HG02798 (cell line): ENCODE data around the gene NEGR1.

ENCODE experiments used
- ATAC-seq: cut with Tn5 transposase; IDR thresholded peaks from one replicate; pipeline ENCODE4 v1.9.1; 2021; ENCODE audit warnings: mild to moderate bottlenecking; ENCODE audit not compliant: unreplicated experiment, poor library complexity

Gene NEGR1

GRCh38 chr1:72282271-72283021 is at the start of gene NEGR1:
NEGR1 (minus strand) TSS chr1:72282539.
- ATAC-seq, result peak; percentile 87

GRCh38 chr1:72326494-72326893 is 44.2 kb upstream of the NEGR1 start:
- no peak for ATAC-seq

DNA sequence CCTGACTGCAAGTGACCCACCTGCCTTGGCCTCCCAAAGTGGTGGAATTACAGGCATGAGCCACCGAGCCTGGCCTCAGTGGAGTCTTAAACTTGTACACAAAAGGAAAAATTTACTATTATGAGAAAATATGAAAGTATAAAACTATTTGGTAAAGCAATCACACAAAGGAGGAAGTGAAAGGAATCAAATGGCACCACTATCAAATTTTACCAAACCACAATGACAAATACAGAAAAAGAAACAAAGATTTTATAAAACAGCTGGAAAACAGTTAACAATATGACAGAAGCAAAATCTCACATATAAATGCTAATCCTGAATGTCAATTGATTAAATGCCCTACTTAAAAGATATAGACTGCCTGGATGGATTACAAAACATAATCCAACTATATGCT is 42.1 kb upstream of the NEGR1 start:
- no peak for ATAC-seq

GRCh38 chr1:72322910-72323309 is 40.6 kb upstream of the NEGR1 start:
- no peak for ATAC-seq

DNA sequence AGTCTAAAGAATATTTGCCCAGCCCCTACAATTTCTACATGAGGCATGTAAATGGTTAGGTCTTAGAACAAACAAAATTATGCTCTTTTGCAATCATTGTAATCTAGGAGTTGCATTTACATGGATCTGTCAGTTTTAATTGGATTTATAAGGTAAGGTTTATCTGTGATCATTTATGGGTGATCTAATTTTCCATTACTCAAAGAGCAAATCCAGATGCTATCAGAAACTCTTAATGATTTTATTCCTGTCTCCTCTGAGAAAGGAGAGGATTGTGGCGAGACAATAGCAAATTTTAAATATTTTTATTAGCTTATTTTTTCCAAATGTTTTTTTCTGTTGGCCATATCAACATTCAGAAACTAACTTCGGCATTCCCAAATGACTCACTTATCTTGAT is 14.2 kb upstream of the NEGR1 start:
- no peak for ATAC-seq

- ATAC-seq, result no peak
These were observed 6.5 kb upstream of the NEGR1 start for GRCh38 chr1:72288886-72289285.

DNA sequence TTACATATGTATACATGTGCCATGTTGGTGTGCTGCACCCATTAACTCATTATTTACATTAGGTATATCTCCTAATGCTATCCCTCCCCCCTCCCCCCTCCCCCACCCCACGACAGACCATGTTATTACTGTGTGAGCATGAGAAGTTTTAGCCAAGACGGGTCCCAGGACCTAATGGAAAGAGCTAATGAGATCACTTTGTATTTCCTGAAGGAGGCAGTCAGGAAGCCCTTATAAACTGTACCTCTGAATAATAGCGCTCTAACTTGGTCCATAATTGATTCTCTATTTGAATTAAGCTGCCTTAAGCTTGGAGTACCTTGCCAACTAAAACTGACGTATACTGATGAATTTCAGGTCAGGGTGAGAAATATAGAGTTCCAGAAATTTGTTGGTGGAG is 4.1 kb upstream of the NEGR1 start:
- ATAC-seq, result no peak

DNA sequence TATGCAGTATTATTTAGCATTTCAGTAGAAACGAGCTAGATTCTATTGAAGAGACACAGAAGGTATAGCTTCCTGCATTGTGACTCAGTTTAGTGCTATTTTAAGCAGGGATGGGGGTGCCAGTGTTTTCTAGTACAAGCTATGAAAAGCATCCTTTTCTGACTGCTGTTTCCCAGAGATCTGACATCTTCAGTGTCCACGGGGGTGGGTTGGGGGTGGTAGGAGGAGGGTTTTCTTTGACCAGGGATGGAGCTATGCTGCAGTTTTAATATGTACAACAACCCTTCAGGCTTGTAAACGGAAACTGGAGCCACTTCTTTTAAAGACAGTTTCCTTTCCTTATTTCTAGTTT is 2.7 kb upstream of the NEGR1 start:
- ATAC-seq, result no peak

DNA sequence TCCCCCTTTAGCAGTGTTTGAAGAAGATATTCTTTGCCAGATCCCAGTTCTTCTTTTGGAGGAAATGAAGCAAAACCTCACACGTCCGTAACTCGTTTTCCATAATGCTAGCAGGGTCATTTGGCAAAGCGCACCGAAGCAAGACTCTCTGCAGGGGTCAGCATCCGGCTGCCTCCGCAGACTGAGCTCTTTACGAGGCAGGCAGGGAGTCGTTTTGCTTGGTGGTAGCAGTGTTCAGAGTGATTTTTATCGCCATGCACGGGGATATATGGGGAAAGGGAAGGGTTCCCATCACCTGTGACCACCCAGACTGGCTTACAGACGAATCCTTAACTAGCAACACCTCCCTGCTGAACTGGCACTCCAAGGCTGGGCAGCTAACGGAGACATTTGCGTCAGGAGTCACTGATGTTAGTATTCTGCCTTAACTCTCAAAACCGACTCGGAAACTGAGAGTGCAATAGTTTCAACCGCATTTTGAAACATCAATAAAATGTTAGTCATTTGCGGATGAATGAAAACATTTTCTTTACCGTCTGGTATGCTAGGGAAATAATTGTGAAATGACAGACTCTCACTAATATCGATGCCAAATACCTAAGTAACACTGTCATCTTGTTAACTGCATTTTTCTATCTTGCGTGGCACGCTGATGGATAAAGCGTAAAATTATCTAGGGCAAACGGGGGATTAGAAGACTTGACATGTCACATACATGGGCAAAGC is 2.2 kb upstream of the NEGR1 start:
- ATAC-seq, result peak; percentile 58

DNA sequence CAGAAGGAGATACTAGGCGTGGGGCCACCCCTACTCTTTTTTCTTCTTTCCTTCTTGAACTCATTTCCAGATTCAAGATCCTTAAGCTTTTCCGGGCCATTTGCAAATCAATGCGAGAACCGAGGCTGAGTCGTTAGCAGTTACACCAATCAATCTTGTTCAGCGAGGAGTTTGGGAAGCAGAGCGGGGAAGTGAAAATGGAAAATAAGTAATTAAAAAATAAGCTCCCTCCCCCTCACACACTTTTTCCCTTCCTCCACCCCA is 1.7 kb upstream of the NEGR1 start:
- ATAC-seq, result no peak

DNA sequence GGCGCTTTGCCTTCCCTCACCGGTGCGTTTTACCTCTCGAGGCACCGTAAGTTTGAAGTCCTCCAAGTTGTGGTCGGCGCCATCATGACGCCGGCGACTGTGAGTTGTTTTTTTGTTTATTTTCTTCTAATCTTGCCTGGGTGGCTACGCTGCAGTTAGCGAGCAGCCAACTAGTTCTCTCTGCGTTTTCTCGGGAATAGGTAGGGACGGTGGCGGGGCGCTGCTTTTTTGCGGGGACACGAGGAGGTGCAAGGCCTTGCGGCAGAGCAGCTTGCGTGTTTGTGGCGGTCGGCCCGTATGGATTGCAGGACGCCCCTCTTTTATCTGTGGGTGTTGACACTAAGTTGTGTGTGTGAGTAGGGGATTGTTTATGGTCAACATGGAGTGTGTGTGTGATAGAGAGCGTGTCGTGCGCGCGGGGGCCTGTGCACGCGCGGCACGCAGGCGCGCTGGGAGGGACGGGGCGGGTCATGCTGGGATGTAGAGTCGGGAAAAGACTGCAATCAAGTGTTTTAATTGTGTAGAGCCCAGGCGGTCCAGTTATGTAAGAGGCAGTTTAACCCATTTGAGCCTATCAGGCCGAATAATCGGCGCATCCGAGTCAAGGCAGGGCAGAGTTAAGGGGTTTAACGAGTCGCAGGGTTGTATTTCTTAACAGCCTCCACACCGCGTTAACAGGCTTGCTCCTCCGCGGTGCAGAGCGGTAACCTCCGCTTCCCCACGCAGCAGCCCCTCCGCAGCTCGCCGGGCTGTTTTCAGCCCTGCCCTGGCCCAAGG is 1.2 kb upstream of the NEGR1 start:
- ATAC-seq, result peak; percentile 21

DNA sequence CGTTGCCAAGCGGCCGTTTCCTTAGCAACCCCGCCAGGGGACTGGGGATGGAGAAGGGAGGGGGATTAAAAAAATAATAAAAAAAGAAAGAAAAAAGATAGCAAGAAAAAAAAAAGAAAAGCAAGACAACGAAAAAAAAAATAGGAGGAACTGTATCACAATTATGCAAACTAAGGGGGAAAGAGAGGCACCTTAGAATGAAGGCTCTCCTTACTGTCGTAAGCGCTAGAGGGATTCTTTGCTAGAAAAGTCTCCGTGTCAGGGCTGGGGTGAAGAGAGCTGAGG is 625 bp upstream of the NEGR1 start:
- peak; percentile 11 for ATAC-seq

DNA sequence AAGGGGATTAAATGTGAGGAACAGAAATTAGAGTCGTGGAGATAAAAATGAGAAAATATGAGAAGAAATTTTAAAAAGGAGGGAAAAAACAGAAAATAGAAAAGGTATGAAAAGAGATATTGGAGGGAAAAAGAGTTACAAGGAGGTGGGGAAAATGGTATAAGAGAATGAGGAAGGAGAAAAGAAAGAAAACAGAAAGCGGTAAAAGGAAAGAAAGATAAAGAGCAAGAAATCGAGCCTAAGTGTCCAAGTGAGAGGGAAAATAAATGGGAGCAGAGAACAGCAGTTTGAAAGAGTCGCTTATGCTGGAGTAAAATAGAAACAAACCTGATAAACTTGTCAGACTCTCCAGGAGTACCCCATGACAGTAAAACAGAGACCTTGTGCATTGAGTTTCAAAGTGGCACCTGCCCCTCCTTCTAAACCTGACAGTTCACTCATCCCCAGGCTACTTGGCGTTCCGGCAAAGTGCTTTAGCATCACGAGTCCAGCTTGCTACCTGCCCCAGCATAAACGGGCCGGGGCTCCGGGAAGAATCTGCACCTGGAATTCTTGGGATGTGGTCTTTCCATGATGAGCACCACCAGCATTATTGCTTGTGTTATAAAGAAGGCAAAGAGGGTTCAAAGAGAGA is 585 bp downstream of the NEGR1 start:
- no peak for ATAC-seq

GRCh38 chr1:72281144-72281543 is 1.2 kb downstream of the NEGR1 start:
- ATAC-seq, result no peak

DNA sequence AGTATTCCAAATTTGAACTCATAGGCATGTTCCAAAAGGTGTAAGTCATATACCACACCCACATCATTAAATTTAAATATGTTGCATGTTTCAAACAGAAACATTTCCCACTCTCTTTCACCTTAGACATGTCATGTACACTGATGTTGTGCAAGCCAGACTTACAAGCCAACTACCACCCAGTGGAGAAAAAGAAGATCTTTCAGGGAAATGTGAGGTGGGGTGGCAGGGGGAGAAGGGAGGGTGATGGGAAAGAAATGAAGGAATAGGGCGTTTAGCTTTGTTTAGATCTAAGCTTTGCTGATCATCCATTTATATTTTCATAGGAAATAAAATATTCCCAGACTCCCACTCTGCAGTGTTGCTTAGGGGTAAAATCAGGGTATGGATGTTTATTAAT is 1.6 kb downstream of the NEGR1 start:
- ATAC-seq, result no peak

- ATAC-seq, result no peak
These were observed 2.2 kb downstream of the NEGR1 start for GRCh38 chr1:72280131-72280530.

DNA sequence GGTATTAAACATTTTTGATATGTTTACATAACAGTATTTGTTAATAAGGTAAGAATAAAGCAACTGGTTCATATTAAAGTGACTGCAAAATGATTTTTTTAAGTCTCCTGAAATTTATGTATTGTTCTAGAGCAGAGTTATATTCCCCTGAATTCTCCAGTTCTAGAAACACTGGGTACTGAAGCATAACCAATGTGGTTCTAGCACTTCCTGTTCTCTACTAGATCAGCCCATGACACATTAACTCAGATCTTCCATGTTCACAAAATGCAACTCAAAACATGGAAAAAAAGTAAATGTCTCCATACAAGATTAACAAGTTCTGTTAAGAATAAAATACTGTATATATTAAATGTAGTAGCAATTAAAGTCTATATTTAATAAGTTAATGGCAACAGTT is 3.9 kb downstream of the NEGR1 start:
- no peak for ATAC-seq

- no peak for ATAC-seq
These were observed 10.7 kb downstream of the NEGR1 start for GRCh38 chr1:72271555-72272085.

DNA sequence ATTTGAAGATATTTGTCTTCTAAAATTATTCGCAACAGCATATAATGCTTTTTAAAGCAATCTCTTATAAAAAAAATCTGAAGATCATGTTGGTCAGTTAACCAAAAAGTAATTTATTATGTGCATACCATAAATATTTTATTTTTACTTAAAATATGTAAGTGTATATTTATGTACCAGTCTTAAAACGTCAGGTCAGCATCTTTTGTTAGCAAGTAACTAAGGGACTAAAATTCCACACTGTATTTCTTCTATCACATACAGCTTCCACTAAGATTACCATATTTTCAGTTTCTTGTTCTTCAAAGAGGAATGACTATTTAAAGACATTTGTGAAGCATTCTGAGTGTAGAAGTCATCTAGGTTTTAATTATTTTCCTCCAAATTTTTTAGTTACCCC is 19.6 kb downstream of the NEGR1 start:
- no peak for ATAC-seq

DNA sequence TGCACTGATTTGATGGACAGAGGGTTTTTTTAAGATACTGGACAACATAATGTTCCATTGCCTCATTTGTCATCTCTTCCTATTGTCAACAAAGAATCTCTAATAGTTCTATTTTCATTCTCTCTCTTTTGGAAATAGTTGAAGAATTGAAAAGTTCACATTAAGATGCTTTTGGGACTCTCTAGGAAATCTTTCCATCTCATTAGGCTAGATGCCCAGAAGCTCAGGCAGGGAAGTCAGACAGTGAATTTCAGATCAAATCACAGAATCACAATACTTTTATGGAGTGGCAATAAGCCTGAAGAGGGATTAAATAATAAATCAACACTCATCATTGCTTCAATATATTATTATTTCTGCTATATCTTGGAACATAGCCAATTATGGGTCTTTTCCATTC is 29.2 kb downstream of the NEGR1 start:
- ATAC-seq, result no peak

DNA sequence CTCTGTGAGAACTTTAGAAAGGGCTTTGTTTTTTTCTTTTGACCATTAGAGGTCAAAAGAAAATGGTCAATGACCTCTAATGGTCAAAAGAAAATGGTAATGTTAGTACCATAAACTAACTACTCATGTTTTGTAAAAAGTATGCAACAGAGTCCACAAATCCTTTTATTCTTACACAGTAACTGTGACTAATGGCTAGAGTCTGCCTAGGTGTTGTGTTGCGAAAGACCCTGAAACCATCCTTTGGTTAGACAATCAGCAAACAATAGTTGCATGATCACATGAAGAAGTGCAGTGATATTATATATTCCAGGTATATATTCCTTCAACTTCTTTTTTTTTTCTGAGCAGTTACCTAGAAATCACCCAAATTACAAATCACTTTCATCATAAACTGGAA is 40.9 kb downstream of the NEGR1 start:
- ATAC-seq, result no peak
